Panc1 (cell line): ENCODE measurements around the gene PLB1. TPM values are rescaled to one million over a fixed set of nuclear protein-coding genes. Genes with fewer than 3 reads are reported as not detected.

ENCODE experiments used
- ATAC-seq: fragments of 200-7000 bp; cut with Tn5 transposase; 2 replicates; pipeline ENCODE4 v1.9.1; 2020; ENCODE audit warnings: mild to moderate bottlenecking, moderate library complexity
- BruUV-seq: library from RNA; stranded (reverse); fragments of 400-500 nt; replicated peaks from 2 replicates; lab custom pipeline; 2021; lab: Mats Ljungman, UMichigan
- CTCF ChIA-PET: fragments of 300-600 bp; sonication (Branson Sonifier 250); formaldehyde crosslinking; loops from one replicate; lab custom pipeline; 2022; ENCODE audit warnings: antibody characterized with exemption; lab: Charles Lee
- POLR2A ChIA-PET: fragments of 300-600 bp; sonication (Branson Sonifier 250); formaldehyde crosslinking; loops from one replicate; lab custom pipeline; 2022; ENCODE audit warnings: antibody characterized with exemption; lab: Charles Lee
- DNase-seq: peaks from one replicate; pipeline ENCODE4 v3.0.0-alpha.2; 2010; ENCODE audit warnings: low read depth, low spot score
- H3K27ac ChIP-seq: 2 replicates; pipeline ENCODE4 v1.5.1; 2011; ENCODE audit warnings: mild to moderate bottlenecking, low read length, inconsistent platforms
- H3K27me3 ChIP-seq: fragments of 200-500 bp; sonication (Bioruptor generic); 2 replicates; pipeline ENCODE4 v1.6.0; 2014; ENCODE audit warnings: low read length, inconsistent platforms; ENCODE audit not compliant: control insufficient read depth, insufficient read depth
- H3K36me3 ChIP-seq: fragments of 200-500 bp; sonication (Bioruptor generic); 2 replicates; pipeline ENCODE4 v1.5.1; 2014; ENCODE audit warnings: inconsistent platforms, mild to moderate bottlenecking, low read length, moderate library complexity; ENCODE audit not compliant: control insufficient read depth, insufficient read depth
- H3K4me1 ChIP-seq: 2 replicates; pipeline ENCODE4 v1.5.1; 2011; ENCODE audit warnings: inconsistent platforms, mild to moderate bottlenecking, low read length, moderate library complexity; ENCODE audit not compliant: control insufficient read depth, insufficient read depth
- H3K4me3 ChIP-seq, 2 experiments: 2 replicates each; pipeline ENCODE4 v1.5.1; 2011 to 2012; ENCODE audit warnings: low read depth in 2 of 2, low read length in 2 of 2, mild to moderate bottlenecking in 2 of 2, inconsistent platforms in 1 of 2, moderate library complexity in 1 of 2
- H3K9me3 ChIP-seq: fragments of 200-500 bp; sonication (Bioruptor generic); 2 replicates; pipeline ENCODE4 v1.5.1; 2014; ENCODE audit warnings: low read depth, mild to moderate bottlenecking, inconsistent platforms, low read length, moderate library complexity; ENCODE audit not compliant: control insufficient read depth, insufficient read depth
- POLR2AphosphoS5 ChIP-seq: IDR thresholded peaks from 2 replicates; pipeline ENCODE4 v1.6.1; 2012; ENCODE audit warnings: mild to moderate bottlenecking, low read depth, low read length, moderate library complexity
- REST ChIP-seq, 2 experiments: IDR thresholded peaks; 2 replicates each; pipeline ENCODE4 v1.6.1; 2011 to 2012; ENCODE audit warnings: low read depth in 2 of 2, control low read depth in 1 of 2, low read length in 1 of 2, mild to moderate bottlenecking in 1 of 2, moderate library complexity in 1 of 2; ENCODE audit not compliant: insufficient read depth in 1 of 2
- SIN3A ChIP-seq: IDR thresholded peaks from 2 replicates; pipeline ENCODE4 v1.6.1; 2012; ENCODE audit warnings: low read depth, mild to moderate bottlenecking, low read length, moderate library complexity, borderline replicate concordance; ENCODE audit not compliant: insufficient read depth
- TCF7L2 ChIP-seq: IDR thresholded peaks from 2 replicates; pipeline ENCODE4 v1.6.1; 2011; ENCODE audit warnings: mild to moderate bottlenecking, low read depth, low read length, inconsistent platforms
- in situ Hi-C: cut with HindIII; loops from 2 replicates; pipeline ENCODE4 v1.10.0; 2016; ENCODE audit warnings: low sequenced_read_pairs, low pct_unique_long_range_greater_than_20kb
- intact Hi-C: fragments of 100-400 bp; cut with micrococcal nuclease; formaldehyde crosslinking; loops from one replicate; pipeline ENCODE4 v1.10.0; 2022; ENCODE audit not compliant: unreplicated experiment
- total RNA-seq: library from RNA; stranded (reverse); gene quantifications from one replicate; pipeline ENCODE4 v1.2.1, GENCODE V29; 2021; ENCODE audit not compliant: unreplicated experiment
- TF ChIP-seq, protein P1 (sequence below): fragments of 450-650 bp; IDR thresholded peaks from 2 replicates; pipeline ENCODE4 v1.5.1; 2017; ENCODE audit warnings: mild to moderate bottlenecking

The PLB1 gene
- total RNA-seq, 1 experiment from 2014 or later, result 0.80 TPM

DNA sequence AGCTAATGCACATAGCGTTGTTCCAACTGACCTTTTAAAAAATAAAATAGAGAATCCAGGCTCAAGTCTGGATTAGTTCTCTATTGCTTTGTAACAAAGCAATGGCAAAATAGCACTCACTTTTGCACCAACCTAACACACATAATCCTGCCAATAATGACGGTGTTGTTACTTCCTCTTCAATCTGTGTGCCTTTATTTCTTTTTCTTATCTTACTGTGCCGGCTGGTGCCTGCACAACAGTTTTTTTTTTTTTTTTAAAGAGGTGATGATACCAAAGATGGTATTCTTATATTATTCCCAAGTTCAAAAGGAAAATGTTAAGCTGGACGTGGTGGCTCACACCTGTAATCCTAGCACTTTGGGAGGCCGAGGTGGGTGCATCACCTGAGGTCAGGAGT is 3.4 kb downstream of the PLB1 start:
- no peak for ATAC-seq
- CTCF ChIA-PET, result no interaction called here

DNA sequence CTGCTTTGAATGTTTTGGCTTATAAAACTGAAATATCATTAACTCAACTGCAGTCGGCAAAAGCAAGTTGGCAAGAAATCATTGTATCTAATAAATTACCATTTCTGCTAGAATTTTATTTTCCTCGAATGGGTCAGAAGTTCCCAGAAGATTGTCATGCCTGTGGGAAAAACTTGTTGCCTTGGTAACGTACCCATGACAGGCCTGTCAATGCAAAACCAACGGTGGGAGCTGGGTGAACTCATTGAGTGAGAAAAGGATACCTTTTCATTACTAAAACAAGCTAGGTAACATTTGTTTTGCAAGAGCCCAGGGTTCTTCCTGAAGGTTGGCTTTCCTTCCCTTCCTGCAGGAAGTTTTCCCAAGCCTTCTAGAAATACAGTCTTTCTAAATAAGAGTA is 9.5 kb downstream of the PLB1 start:
- no peak for TF ChIP-seq SIN3A
- TF ChIP-seq REST (IDR thresholded peaks at IDR 0.05; ENCODE audit: insufficient read depth in 1 of 2, low read depth in 2 of 2, low read length in 1 of 2), result no peak
- no peak for TF ChIP-seq POLR2AphosphoS5
- TF ChIP-seq, protein P1, sequence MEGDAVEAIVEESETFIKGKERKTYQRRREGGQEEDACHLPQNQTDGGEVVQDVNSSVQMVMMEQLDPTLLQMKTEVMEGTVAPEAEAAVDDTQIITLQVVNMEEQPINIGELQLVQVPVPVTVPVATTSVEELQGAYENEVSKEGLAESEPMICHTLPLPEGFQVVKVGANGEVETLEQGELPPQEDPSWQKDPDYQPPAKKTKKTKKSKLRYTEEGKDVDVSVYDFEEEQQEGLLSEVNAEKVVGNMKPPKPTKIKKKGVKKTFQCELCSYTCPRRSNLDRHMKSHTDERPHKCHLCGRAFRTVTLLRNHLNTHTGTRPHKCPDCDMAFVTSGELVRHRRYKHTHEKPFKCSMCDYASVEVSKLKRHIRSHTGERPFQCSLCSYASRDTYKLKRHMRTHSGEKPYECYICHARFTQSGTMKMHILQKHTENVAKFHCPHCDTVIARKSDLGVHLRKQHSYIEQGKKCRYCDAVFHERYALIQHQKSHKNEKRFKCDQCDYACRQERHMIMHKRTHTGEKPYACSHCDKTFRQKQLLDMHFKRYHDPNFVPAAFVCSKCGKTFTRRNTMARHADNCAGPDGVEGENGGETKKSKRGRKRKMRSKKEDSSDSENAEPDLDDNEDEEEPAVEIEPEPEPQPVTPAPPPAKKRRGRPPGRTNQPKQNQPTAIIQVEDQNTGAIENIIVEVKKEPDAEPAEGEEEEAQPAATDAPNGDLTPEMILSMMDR, result no peak
- no peak for TF ChIP-seq TCF7L2
- Histone ChIP-seq H3K4me3 (no peak overlapping the region), H3K4me1 (no peaks in the 10 kb centered on the region), H3K36me3 (no peaks in the 10 kb centered on the region), H3K27ac (no peak overlapping the region), H3K27me3 (peaks cover 5% of the 10 kb centered on the region), H3K9me3 (no peaks in the 10 kb centered on the region)
- in situ Hi-C loops, result no loop called here
- DNase-seq (no peak), ATAC-seq (no peak)
- POLR2A ChIA-PET, result no interaction called here
- intact Hi-C loops, result no loop called here
- CTCF ChIA-PET, result no interaction called here
- BruUV-seq, result no TSS peak

More for the DNA sequence above, 3.4 kb downstream of the PLB1 start:
- Histone ChIP-seq H3K9me3 (no peaks in the 10 kb centered on the region), H3K4me1 (no peaks in the 10 kb centered on the region), H3K27ac (no peak overlapping the region), H3K36me3 (no peaks in the 10 kb centered on the region), H3K4me3 (no peak overlapping the region), H3K27me3 (no peaks in the 10 kb centered on the region)
- POLR2A ChIA-PET, result no interaction called here
- intact Hi-C loops, result no loop called here
- DNase-seq, result no peak
- no TSS peak for BruUV-seq
- in situ Hi-C loops, result no loop called here
- no peak for TF ChIP-seq REST (IDR thresholded peaks at IDR 0.05; ENCODE audit: insufficient read depth in 1 of 2, low read depth in 2 of 2, low read length in 1 of 2)
- TF ChIP-seq, protein P1, result no peak
- no peak for TF ChIP-seq TCF7L2
- TF ChIP-seq SIN3A, result no peak
- no peak for TF ChIP-seq POLR2AphosphoS5
